GM18870 (cell line): ENCODE measurements around the gene BPIFB6.

Experiments
- ATAC-seq: cut with Tn5 transposase; IDR thresholded peaks from one replicate; pipeline ENCODE4 v1.9.1; 2021; ENCODE audit warnings: moderate library complexity; ENCODE audit not compliant: unreplicated experiment

The BPIFB6 gene

GRCh38 chr20:33031531-33031930 lies at the start of gene BPIFB6:
BPIFB6 (plus strand) TSS chr20:33031648; CDS start chr20:33031648, 0 bp downstream.
- no peak for ATAC-seq

- no peak for ATAC-seq
Observed at GRCh38 chr20:32982617-32983458, 48.6 kb upstream of the BPIFB6 start.

- ATAC-seq = no peak
Observed at GRCh38 chr20:32983459-32984112, 47.9 kb upstream of the BPIFB6 start.

- no peak for ATAC-seq
Observed at GRCh38 chr20:32984196-32984595, 47.3 kb upstream of the BPIFB6 start.

- no peak for ATAC-seq
Observed at GRCh38 chr20:32984631-32985354, 46.7 kb upstream of the BPIFB6 start.

GRCh38 chr20:32985596-32985995 lies 45.9 kb upstream of the BPIFB6 start:
- ATAC-seq = no peak

GRCh38 chr20:32986331-32986966 lies 45.0 kb upstream of the BPIFB6 start:
- no peak for ATAC-seq

- no peak for ATAC-seq
Observed at GRCh38 chr20:32987044-32987825, 44.2 kb upstream of the BPIFB6 start.

- ATAC-seq = no peak
Observed at GRCh38 chr20:32988008-32988407, 43.4 kb upstream of the BPIFB6 start.

- no peak for ATAC-seq
Observed at GRCh38 chr20:32989507-32990283, 41.8 kb upstream of the BPIFB6 start.

- no peak for ATAC-seq
Observed at GRCh38 chr20:32990426-32990825, 41.0 kb upstream of the BPIFB6 start.

- no peak for ATAC-seq
Observed at GRCh38 chr20:32991383-32991782, 40.1 kb upstream of the BPIFB6 start.

- no peak for ATAC-seq
Observed at GRCh38 chr20:32991792-32992641, 39.4 kb upstream of the BPIFB6 start.

GRCh38 chr20:32993496-32994050 lies 37.9 kb upstream of the BPIFB6 start:
- no peak for ATAC-seq

- no peak for ATAC-seq
Observed at GRCh38 chr20:32995802-32996201, 35.6 kb upstream of the BPIFB6 start.

GRCh38 chr20:32997431-32997830 lies 34.0 kb upstream of the BPIFB6 start:
- no peak for ATAC-seq

GRCh38 chr20:32999603-33000250 lies 31.7 kb upstream of the BPIFB6 start:
- ATAC-seq = no peak
